ENCODE measurements around the gene PDCD10.

DNA sequence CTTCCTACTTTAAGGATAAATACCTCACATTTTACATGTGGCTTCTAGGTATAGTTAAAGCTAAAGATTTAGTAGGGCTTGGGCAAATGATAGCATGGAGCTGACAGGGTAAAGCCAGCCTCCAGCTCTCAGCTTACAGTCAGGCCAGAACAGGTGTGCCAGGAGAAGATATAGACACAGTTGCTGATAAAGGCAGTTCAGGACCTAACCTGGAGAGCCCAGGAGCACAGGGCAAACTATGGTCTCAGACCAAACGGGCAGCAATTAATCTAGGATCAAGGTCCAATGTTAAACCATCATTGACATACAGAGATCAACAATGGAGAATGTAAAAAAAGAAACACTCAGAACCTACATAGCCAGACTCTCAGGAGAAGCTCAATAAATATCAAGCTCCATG, 84.9 kb downstream of the PDCD10 start:
- TF ChIP-seq RAD21 (IDR thresholded peaks at IDR 0.05; ENCODE audit: low read depth) (no peak), FOXM1 (IDR thresholded peaks at IDR 0.05; ENCODE audit: borderline replicate concordance, low read depth) (no peak), YY1 (IDR thresholded peaks at IDR 0.05; ENCODE audit: low read depth) (no peak)
- TF ChIP-seq, protein P1, sequence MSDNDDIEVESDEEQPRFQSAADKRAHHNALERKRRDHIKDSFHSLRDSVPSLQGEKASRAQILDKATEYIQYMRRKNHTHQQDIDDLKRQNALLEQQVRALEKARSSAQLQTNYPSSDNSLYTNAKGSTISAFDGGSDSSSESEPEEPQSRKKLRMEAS (IDR thresholded peaks at IDR 0.05): no peak
- TF ChIP-seq, protein P2, sequence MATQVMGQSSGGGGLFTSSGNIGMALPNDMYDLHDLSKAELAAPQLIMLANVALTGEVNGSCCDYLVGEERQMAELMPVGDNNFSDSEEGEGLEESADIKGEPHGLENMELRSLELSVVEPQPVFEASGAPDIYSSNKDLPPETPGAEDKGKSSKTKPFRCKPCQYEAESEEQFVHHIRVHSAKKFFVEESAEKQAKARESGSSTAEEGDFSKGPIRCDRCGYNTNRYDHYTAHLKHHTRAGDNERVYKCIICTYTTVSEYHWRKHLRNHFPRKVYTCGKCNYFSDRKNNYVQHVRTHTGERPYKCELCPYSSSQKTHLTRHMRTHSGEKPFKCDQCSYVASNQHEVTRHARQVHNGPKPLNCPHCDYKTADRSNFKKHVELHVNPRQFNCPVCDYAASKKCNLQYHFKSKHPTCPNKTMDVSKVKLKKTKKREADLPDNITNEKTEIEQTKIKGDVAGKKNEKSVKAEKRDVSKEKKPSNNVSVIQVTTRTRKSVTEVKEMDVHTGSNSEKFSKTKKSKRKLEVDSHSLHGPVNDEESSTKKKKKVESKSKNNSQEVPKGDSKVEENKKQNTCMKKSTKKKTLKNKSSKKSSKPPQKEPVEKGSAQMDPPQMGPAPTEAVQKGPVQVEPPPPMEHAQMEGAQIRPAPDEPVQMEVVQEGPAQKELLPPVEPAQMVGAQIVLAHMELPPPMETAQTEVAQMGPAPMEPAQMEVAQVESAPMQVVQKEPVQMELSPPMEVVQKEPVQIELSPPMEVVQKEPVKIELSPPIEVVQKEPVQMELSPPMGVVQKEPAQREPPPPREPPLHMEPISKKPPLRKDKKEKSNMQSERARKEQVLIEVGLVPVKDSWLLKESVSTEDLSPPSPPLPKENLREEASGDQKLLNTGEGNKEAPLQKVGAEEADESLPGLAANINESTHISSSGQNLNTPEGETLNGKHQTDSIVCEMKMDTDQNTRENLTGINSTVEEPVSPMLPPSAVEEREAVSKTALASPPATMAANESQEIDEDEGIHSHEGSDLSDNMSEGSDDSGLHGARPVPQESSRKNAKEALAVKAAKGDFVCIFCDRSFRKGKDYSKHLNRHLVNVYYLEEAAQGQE (IDR thresholded peaks at IDR 0.05; ENCODE audit: low read depth): no peak
- TF ChIP-seq, protein P3, sequence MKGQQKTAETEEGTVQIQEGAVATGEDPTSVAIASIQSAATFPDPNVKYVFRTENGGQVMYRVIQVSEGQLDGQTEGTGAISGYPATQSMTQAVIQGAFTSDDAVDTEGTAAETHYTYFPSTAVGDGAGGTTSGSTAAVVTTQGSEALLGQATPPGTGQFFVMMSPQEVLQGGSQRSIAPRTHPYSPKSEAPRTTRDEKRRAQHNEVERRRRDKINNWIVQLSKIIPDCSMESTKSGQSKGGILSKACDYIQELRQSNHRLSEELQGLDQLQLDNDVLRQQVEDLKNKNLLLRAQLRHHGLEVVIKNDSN (IDR thresholded peaks at IDR 0.05): no peak
